Osteocyte (in vitro differentiated cells): ENCODE measurements around the gene MED4. TPM values are rescaled to one million over a fixed set of nuclear protein-coding genes. Genes with fewer than 3 reads are reported as not detected.
A peak's percentile ranks its signal among the peaks of the same experiment; 100 is the strongest.

Source experiments
- DNase-seq: peaks from one replicate; pipeline ENCODE4 v3.0.0; 2021; ENCODE audit warnings: mixed read lengths; ENCODE audit not compliant: unreplicated experiment; ENCODE audit errors: extremely low spot score
- H3K27ac Mint-ChIP-seq: one replicate; pipeline ENCODE4 v1.8.0; 2021; ENCODE audit warnings: mild to moderate bottlenecking, mixed read lengths; ENCODE audit not compliant: unreplicated experiment
- H3K27me3 Mint-ChIP-seq: one replicate; pipeline ENCODE4 v1.8.0; 2021; ENCODE audit warnings: mixed read lengths; ENCODE audit not compliant: unreplicated experiment
- H3K36me3 Mint-ChIP-seq: one replicate; pipeline ENCODE4 v1.8.0; 2021; ENCODE audit warnings: mixed read lengths; ENCODE audit not compliant: unreplicated experiment
- H3K4me1 Mint-ChIP-seq: one replicate; pipeline ENCODE4 v1.8.0; 2021; ENCODE audit warnings: mixed read lengths; ENCODE audit not compliant: unreplicated experiment
- H3K4me3 Mint-ChIP-seq: one replicate; pipeline ENCODE4 v1.8.0; 2021; ENCODE audit warnings: mild to moderate bottlenecking, moderate library complexity, mixed read lengths; ENCODE audit not compliant: unreplicated experiment
- H3K9me3 Mint-ChIP-seq: one replicate; pipeline ENCODE4 v1.8.0; 2021; ENCODE audit warnings: mixed read lengths; ENCODE audit not compliant: unreplicated experiment
- total RNA-seq: library from RNA; stranded (reverse); gene quantifications from 2 replicates; pipeline ENCODE4 v1.2.1, GENCODE V29; 2021
- TF ChIP-seq, protein P1 (sequence below): fragments of 200-600 bp; sonication (generic); IDR thresholded peaks from 2 replicates; pipeline ENCODE4 v1.5.0; 2021; ENCODE audit warnings: antibody characterized with exemption, mild to moderate bottlenecking, moderate library complexity

Gene MED4
- total RNA-seq, 1 donor from 2014 or later, result 44.2 TPM

DNA sequence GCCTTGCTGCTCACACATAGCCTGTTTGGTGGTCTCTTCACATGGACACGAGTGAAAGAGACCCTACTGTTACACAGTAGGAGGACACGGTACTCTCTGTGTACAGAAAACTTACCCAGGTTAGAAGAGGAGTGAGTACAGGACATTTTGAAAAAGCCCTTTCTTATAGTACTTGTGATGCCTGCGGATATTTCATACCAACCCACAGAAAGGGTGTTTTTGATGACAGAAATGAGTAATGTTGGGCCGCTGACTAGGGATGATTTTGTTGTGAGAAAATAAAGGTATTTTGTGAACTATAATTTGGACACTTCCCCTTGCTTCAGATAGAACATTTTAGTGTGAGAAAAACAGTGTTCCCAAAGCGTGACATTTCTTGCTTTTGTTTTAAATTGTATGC lies 39.2 kb downstream of the MED4 start:
- no peaks in the 10 kb centered on the region for H3K27me3 Mint-ChIP-seq
- peaks cover 20% of the 10 kb centered on the region for H3K36me3 Mint-ChIP-seq
- H3K9me3 Mint-ChIP-seq, result no peaks in the 10 kb centered on the region
- H3K27ac Mint-ChIP-seq, result no peak overlapping the region
- no peak for DNase-seq
- TF ChIP-seq, protein P1, sequence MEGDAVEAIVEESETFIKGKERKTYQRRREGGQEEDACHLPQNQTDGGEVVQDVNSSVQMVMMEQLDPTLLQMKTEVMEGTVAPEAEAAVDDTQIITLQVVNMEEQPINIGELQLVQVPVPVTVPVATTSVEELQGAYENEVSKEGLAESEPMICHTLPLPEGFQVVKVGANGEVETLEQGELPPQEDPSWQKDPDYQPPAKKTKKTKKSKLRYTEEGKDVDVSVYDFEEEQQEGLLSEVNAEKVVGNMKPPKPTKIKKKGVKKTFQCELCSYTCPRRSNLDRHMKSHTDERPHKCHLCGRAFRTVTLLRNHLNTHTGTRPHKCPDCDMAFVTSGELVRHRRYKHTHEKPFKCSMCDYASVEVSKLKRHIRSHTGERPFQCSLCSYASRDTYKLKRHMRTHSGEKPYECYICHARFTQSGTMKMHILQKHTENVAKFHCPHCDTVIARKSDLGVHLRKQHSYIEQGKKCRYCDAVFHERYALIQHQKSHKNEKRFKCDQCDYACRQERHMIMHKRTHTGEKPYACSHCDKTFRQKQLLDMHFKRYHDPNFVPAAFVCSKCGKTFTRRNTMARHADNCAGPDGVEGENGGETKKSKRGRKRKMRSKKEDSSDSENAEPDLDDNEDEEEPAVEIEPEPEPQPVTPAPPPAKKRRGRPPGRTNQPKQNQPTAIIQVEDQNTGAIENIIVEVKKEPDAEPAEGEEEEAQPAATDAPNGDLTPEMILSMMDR, result no peak
- no peaks in the 10 kb centered on the region for H3K4me1 Mint-ChIP-seq
- H3K4me3 Mint-ChIP-seq, result no peak overlapping the region

DNA sequence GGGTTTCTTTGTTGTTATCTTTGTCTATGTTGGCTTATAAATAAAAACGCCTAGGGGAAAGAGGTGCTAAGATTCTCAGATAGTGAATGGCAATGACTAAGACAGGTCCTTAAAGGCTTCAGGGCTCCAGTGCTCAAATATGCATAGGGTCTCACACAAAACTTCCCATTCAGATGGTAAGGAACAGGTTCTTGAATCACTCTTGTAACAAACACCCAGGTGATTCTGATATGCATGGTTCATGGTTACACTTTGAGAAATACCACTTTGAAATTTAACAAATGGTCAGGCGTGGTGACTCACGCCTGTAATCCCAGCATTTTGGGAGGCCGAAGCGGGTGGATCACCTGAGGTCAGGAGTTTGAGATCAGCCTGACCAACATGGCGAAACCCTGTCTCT lies 40.3 kb downstream of the MED4 start:
- no peak for DNase-seq
- Mint-ChIP-seq H3K27ac (no peak overlapping the region), H3K36me3 (peaks cover 24% of the 10 kb centered on the region), H3K27me3 (no peaks in the 10 kb centered on the region), H3K4me1 (no peaks in the 10 kb centered on the region), H3K4me3 (no peak overlapping the region), H3K9me3 (no peaks in the 10 kb centered on the region)
- TF ChIP-seq, protein P1, result no peak

GRCh38 chr13:48050550-48050949 lies 44.4 kb downstream of the MED4 start:
- DNase-seq, result no peak
- Mint-ChIP-seq H3K36me3 (peaks cover 24% of the 10 kb centered on the region), H3K4me3 (no peak overlapping the region), H3K4me1 (no peaks in the 10 kb centered on the region), H3K27ac (no peak overlapping the region), H3K27me3 (no peaks in the 10 kb centered on the region), H3K9me3 (no peaks in the 10 kb centered on the region)
- TF ChIP-seq, protein P1, result no peak

GRCh38 chr13:48043789-48044503 lies 51.0 kb downstream of the MED4 start:
- TF ChIP-seq, protein P1, result no peak
- Mint-ChIP-seq H3K27me3 (no peaks in the 10 kb centered on the region), H3K36me3 (peaks cover 16% of the 10 kb centered on the region), H3K4me1 (peaks cover 14% of the 10 kb centered on the region), H3K9me3 (no peaks in the 10 kb centered on the region), H3K27ac (peak overlapping the region; percentile 48), H3K4me3 (no peak overlapping the region)
- DNase-seq, result no peak

GRCh38 chr13:48042894-48043293 lies 52.0 kb downstream of the MED4 start:
- Mint-ChIP-seq H3K4me1 (peaks cover 24% of the 10 kb centered on the region), H3K27me3 (no peaks in the 10 kb centered on the region), H3K36me3 (peaks cover 14% of the 10 kb centered on the region), H3K27ac (no peak overlapping the region), H3K9me3 (no peaks in the 10 kb centered on the region), H3K4me3 (no peak overlapping the region)
- DNase-seq, result no peak
- TF ChIP-seq, protein P1, result no peak
